Measurements from ENCODE around the gene ENDOV. TPM values are rescaled to one million over a fixed set of nuclear protein-coding genes. Genes with fewer than 3 reads are reported as not detected.
A peak's percentile ranks its signal among the peaks of the same experiment; 100 is the strongest.

ENDOV gene
- total RNA-seq, 1 experiment from 2014 or later = 14.1 TPM

DNA sequence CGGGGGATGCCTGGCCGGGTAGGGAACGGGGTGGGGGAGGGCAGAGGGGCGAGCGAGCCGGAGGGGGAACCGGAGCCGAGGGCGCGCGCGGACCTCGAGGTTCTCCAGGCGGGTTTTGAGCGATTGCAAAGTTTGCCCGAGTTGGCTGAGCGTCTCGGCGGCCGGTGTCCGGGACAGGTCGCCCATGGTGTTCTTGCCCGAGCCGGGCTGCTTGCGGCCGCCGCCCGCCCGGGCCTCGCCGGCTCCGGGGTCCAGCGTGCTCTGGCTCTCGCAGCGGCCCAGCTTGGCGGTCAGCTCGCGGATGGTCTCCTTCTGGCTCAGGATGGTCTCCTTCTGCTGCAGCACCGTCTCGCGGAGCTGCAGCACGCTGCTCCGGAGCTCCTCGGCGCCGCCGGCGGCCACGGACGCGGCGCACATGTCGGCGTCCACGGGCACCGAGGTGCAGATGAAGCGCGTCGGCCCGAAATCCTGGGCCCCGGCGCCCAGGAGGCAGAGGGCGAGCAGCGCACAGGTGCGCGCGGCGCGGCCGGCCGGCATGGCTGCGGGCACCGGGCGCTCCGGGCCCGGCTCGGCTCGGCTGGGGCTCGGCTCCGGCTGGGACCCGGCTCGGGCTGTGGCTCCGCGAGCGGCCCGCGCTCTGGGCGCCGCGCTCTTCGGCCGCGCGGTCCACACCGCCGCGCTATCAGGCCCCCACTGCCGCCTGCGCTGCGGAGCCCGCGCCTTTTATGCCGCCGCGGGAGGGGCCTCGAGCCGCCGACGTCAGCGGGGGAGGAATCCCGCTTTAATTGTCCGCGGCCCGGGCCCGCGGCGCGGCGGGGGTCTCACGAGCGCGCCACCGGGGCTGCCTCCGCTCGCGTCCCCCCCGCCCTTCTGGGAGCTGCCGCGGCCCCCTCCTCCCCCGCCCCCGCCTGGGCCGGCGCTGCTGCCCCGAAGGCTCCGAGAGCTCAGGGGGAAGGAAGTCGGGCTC lies 61.2 kb downstream of the ENDOV start, which contains the start of gene NPTX1:
TSS of gene NPTX1 (minus strand) at position 698 of the 967 bp plus-strand sequence. CDS start at position 537, 161 bp downstream.
- BruUV-seq (replicated peaks) = no TSS peak
- Histone ChIP-seq H3K4me1 (ENCODE audit: insufficient read depth, low read length, poor library complexity, severe bottlenecking) (peaks cover 36% of the 10 kb centered on the region), H3K36me3 (ENCODE audit: insufficient read depth, low read length, poor library complexity, severe bottlenecking) (no peaks in the 10 kb centered on the region), H3K4me3 (ENCODE audit: low read depth, low read length, poor library complexity, severe bottlenecking) (peak within 1 kb of the TSS; percentile 25), H3K27me3 (replicated peaks; ENCODE audit: insufficient read depth, low read depth, low read length, poor library complexity) (peaks cover 99% of the 10 kb centered on the region), H3K27ac (ENCODE audit: low read depth, low read length, poor library complexity, severe bottlenecking) (no peak within 1 kb of the TSS), H3K9me3 (ENCODE audit: low read depth, low read length, poor library complexity, severe bottlenecking) (no peaks in the 10 kb centered on the region)
- ChIA-PET CTCF (interaction anchor here (0.6 kb wide), 1 partner anchor 22 kb away, joined by 4 read pairs; no protein-coding TSS in a partner anchor), POLR2A (ENCODE audit: low non-redundant PET) (interaction anchor here (0.5 kb wide), 1 partner anchor 433 kb away, joined by 3 read pairs; no protein-coding TSS in a partner anchor)
- DNase-seq (ENCODE audit: low spot score) = no peak
- intact Hi-C loops (cut with micrococcal nuclease; ENCODE audit: unreplicated experiment) = no loop called here
- peak; percentile 63 for TF ChIP-seq EZH2 (IDR thresholded peaks at IDR 0.05; ENCODE audit: borderline replicate concordance, low read depth, low read length, poor library complexity, severe bottlenecking)
- TF ChIP-seq, protein P1, sequence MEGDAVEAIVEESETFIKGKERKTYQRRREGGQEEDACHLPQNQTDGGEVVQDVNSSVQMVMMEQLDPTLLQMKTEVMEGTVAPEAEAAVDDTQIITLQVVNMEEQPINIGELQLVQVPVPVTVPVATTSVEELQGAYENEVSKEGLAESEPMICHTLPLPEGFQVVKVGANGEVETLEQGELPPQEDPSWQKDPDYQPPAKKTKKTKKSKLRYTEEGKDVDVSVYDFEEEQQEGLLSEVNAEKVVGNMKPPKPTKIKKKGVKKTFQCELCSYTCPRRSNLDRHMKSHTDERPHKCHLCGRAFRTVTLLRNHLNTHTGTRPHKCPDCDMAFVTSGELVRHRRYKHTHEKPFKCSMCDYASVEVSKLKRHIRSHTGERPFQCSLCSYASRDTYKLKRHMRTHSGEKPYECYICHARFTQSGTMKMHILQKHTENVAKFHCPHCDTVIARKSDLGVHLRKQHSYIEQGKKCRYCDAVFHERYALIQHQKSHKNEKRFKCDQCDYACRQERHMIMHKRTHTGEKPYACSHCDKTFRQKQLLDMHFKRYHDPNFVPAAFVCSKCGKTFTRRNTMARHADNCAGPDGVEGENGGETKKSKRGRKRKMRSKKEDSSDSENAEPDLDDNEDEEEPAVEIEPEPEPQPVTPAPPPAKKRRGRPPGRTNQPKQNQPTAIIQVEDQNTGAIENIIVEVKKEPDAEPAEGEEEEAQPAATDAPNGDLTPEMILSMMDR (conservative IDR thresholded peaks at IDR 0.05; ENCODE audit: low read depth, low read length) = no peak

DNA sequence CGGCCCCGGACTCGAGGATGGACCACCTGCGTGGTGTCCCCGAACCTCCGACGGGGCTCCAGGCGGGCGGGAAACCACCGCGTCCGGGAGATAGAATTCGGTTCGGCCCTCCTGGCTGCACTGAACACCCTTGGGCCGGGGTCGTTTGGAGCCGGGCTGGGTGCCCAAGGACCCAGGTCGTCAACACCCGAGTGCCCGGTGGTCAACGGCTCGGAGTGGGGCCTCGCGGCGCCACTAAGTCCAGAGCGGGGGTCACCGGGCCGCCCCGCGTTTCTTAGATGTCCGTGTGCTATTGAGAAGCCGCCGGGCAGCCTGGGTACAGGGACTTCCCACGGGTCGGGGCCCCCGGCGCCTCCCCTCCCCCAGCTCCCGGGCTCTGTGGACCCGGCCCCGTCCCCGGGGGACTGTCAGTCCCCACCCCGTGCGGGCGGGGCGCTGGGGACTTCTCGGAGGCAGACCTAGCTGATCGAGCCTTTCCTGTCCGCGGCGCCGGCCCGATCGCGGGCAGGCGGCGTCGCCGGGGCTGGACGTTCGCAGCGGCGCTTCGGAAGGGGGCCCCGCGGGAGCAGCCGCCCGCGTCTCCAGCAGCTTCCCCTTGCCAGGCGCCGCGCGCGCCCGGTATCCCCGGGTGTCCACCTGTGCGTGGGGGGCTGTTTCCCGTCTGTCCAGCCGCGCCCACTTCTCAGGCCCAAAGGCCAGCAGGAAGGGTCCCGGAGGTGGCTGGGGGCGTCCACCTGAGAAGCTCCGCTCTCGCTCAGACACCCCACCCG lies 62.1 kb downstream of the ENDOV start:
- no peak for DNase-seq (ENCODE audit: low spot score)
- Histone ChIP-seq H3K4me3 (ENCODE audit: low read depth, low read length, poor library complexity, severe bottlenecking) (peak overlapping the region; percentile 25), H3K27me3 (replicated peaks; ENCODE audit: insufficient read depth, low read depth, low read length, poor library complexity) (peaks cover 99% of the 10 kb centered on the region), H3K4me1 (ENCODE audit: insufficient read depth, low read length, poor library complexity, severe bottlenecking) (peaks cover 36% of the 10 kb centered on the region), H3K36me3 (ENCODE audit: insufficient read depth, low read length, poor library complexity, severe bottlenecking) (no peaks in the 10 kb centered on the region), H3K27ac (ENCODE audit: low read depth, low read length, poor library complexity, severe bottlenecking) (no peak overlapping the region), H3K9me3 (ENCODE audit: low read depth, low read length, poor library complexity, severe bottlenecking) (no peaks in the 10 kb centered on the region)
- POLR2A ChIA-PET (ENCODE audit: low non-redundant PET) = interaction anchor here (0.5 kb wide), 1 partner anchor 432 kb away, joined by 3 read pairs; no protein-coding TSS in a partner anchor
- BruUV-seq (replicated peaks) = no TSS peak
- TF ChIP-seq, protein P1 (conservative IDR thresholded peaks at IDR 0.05; ENCODE audit: low read depth, low read length) = no peak
- peak; percentile 95 for TF ChIP-seq EZH2 (IDR thresholded peaks at IDR 0.05; ENCODE audit: borderline replicate concordance, low read depth, low read length, poor library complexity, severe bottlenecking)
- intact Hi-C loops (cut with micrococcal nuclease; ENCODE audit: unreplicated experiment) = no loop called here
- CTCF ChIA-PET = interaction anchor here (0.9 kb wide), 1 partner anchor 50 kb away, joined by 3 read pairs; no protein-coding TSS in a partner anchor
